Measurements from ENCODE around the gene HACL1.
A peak's percentile ranks its signal among the peaks of the same experiment; 100 is the strongest.
"Not testable (repeated sequence)": the region's sequence is repeated elsewhere in the genome, so short reads cannot be mapped to it uniquely, and the experiment has no call there.

Gene HACL1

DNA sequence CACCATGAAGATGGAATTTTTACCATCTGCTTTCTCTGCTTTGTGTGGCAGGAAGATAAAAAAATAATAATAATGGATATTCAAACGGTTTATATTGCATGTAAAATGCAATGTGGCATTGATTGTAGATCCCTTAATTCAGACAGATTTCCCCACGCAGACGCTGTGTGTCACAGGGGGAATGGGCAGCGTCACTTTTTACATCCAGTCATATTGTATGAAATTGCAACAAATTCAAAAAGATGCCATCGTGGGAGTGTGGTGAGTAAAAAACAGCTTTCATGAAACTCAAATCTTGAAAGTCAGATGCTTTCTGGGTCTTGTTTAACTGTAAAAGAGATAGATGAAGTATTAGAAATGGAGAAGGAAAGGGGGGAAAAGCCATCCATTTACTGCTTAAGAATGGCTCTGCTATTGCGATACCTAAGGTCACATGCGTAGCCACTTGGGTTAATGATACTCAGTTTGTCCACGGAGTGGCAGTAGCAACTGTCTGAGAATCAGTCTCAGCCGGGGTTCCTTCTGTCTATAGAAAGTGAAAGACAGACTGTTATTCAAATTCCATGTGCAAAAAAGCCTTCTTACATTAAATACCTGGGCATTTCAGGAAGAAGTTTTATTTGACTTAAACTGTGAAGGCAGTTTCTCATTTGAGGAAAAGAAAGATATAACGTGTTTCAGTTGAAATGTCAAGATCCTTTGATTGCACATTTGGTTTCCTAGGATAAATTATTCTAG lies 28.7 kb upstream of the HACL1 start:
- peak; percentile 25 for DNase-seq (ENCODE audit: low read depth)

DNA sequence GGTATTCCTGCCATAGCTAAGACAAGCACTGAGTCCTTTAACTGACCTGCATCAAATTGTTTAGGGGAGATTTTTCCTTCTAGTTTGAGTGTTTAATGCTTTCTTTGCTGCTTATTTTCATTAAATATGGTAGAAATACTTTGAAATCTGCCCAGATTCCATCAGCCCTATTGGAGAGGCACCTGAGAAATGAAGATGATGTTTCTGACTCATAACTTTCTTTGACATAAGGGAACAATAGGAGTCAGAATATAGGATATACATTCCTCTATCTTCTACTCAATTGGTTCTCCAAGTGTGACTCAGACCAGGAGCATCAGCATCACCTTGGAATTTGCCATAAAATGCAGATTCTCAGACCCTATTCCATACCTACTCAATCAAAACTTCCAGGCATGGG lies 27.6 kb upstream of the HACL1 start:
- no peak for DNase-seq (ENCODE audit: low read depth)

DNA sequence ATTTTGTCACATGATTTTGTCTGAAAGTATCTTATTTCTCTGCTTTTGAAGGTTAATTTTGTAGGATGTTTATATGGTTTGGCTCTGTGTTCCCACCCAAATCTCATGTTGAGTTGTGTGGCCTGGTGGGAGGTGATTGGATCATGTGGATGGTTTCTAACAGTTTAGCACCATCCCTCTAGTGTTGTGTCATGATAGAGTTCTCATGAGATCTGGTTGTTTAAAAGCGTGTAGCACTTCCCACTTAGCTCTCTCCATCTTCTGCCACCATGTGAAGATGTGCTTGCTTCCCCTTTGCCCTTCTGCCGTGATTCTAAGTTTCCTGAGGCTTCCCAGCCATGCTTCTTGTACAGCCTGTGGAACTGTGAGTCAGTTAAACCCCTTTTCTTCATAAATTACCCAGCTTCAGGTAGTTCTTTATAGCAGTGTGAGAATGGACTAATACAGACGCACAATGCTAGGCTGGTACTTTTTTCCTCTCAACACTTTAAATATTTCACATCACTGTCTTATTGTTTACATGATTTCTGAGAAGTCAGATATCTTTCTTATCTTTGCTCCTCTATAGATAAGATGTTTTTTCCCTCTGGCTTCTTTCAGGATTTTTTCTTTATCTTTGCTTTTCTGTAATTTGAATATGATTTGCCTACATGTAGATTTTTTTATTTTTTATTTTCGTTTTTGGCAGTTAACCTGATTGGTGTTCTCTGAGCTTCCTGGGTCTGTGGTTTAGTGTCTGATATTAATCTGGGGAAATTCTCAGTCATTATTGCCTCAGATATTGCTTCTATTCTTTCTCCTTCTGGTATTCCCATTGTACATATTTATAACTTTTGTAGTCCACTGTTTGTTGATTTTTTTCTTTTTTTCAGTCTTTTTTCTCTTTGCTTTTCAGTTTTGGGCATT lies 22.4 kb upstream of the HACL1 start:
- DNase-seq (ENCODE audit: low read depth), result no peak

DNA sequence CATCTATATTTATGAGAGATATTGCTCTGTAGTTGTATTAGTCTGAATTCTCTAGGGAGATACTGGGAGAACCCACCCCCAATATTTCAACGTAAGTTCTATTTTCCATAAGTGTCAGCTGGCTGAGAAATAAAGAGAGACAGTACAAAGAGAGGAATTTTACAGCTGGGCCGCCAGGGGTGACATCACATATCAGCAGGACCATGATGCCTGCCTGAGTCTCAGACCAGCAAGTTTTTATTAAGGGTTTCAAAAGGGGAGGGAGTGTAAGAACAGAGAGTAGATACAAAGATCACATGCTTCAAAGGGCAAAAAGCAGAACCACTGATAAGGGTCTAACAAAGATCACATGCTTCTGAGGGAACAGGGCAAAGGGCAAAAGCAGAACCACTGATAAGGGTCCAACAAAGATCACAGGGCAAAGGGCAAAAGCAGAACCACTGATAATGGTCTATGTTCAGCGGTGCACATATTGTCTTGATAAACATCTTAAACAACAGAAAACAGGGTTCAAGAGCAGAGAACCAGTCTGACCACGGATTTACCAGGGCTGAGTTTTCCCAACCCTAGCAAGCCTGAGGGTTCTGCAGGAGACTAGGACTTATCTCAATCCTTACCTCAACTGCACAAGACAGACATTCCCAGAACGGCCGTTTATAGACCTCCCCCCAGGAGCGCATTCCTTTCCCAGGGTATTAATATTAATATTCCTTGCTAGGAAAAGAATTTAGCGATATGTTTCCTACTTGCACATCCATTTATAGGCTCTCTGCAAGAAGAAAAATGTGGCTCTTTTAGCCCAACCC lies 18.5 kb upstream of the HACL1 start:
- DNase-seq (ENCODE audit: low read depth), result not testable (repeated sequence)

DNA sequence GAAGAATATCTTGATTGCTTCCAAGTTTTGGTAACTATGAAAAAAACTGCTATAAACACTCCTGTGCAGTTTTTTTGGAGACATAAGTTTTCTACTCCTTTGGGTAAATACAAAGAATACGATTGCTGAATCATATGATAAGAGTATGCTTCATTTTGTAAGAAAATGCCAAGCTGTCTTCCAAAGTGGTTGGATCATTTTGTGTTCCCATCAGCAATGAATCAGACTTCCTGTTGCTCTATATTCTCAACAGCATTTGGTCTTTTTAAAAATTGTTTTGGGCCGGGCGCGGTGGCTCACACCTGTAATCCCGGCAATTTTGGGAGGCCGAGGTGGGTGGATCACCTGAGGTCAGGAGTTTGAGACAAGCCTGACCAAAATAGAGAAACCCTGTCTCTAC lies 14.7 kb upstream of the HACL1 start:
- DNase-seq (ENCODE audit: low read depth), result no peak

DNA sequence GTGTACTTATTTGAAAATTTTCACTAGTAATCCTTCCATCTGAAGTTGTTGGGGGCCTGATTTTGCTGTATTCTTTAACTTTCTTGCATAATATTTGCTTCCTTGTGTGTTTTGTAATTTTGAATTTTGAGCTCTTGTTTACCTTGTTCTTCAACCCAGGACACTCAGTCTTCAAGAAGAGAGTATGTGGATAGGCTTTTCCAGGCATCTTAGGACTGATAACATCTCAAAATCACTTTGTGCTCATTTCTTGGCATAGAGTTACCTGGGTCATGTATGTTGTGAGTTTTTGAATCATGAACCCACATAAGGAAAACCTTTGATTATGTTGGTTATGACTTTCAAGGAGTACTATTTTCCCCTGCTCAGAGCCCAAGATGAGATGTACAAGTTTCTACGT lies 13.6 kb upstream of the HACL1 start:
- no peak for DNase-seq (ENCODE audit: low read depth)

DNA sequence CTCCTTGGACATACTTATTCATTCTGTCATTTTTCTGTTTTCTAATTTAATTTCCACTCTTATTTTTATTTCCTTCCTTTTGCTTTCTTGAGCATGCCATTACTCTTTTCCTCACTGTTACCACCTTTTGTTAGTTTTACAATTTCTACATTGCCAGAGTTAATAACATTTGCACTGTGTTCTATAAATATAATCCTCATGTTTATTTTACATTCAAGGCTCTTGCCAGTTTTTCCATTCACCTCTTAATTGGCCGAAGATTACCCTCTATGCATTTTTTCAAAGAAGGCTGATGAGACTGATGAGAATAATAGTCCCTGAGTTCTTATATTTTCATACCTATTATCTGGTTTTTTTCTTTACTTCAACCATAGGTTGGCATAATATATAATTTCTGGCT lies 10.6 kb upstream of the HACL1 start:
- DNase-seq (ENCODE audit: low read depth), result no peak

DNA sequence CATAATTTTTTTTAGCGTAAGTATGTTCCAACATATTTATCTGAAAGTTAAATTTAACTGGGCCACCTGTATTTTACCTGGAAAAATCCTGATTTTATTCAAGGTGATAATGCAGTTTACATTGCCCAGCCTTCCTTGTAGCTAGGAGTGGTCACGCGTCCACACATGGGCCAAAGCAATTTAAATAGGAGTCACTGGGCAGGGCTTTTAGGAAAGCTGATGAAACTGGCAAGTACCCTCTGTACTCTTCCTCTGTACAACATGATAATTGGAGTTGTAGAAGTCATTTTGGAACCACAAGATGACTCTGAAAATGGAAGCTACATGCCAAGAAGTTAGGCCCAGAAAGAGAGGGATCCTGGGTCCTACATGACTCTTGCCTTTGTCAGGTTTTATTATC lies 9.6 kb upstream of the HACL1 start:
- DNase-seq (ENCODE audit: low read depth), result no peak

DNA sequence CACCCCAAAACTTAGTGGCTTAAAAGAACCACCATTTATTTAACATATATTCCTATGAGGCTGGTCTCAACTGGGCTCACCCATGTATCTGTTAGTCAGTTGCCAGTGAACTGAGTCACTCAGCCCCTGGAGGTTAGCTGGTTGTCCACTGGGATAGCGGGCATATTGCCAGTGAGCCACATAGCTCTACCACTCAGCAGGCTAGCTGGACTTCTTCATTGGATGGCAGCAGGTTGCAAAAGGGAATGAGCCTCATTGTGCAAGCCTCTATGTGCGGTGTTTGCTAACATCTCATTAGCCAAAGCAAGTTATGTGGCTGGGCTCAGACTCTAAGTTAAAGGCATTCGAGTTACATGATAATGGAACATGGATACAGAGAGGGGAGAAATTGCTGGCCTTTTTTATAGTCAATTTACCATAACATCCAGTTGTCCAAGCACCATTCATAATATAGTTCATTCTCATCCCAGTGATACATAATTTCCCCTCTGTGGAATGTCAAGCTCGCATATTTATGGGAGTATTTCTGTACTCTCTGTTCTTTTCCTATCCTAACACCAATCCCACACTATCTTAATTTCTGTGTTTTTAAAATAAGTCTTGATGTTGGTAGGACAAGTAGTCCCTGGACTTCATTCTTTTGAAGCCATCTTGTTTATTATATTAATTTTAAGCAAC lies 8.9 kb upstream of the HACL1 start:
- DNase-seq (ENCODE audit: low read depth), result no peak

DNA sequence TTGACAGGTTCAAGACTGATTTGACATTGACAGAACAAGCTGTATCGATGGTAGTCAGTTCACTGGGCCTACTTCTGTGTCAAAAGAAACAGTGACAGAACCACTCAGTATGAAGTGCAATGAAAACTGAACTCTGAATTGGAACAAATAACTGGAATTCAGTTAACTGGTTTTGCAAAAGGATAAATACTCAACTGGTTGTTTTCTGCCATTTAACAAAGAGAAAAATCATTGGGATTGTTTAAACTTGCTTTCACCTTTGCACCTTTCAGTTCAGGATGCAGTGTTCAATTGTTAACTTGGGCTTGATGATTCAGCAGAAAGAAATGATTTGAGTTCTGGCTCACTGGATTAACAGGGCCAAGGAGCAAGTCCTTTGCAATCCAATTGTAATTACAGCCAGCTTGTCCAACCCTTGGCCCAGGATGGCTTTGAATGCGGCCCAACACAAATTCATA lies 5.1 kb upstream of the HACL1 start:
- no peak for DNase-seq (ENCODE audit: low read depth)

DNA sequence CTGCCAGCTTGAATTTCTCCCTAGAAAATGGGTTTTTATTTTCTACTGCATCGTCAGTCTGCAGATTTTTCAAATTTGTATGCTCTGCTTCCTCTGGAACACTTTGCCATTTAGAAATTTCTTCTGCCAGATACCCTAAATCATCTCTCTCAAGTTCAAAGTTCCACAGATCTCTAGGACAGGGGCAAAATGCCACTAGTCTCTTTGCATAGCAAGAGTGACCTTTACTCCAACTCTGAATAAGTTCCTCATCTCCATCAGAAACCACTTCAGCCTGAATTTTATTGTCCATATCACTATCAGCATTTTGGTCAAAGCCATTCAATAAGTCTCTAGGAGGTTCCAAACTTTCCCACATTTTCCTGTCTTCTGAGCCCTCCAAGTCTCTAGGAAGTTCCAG lies 3.2 kb upstream of the HACL1 start:
- DNase-seq (ENCODE audit: low read depth), result not testable (repeated sequence)

DNA sequence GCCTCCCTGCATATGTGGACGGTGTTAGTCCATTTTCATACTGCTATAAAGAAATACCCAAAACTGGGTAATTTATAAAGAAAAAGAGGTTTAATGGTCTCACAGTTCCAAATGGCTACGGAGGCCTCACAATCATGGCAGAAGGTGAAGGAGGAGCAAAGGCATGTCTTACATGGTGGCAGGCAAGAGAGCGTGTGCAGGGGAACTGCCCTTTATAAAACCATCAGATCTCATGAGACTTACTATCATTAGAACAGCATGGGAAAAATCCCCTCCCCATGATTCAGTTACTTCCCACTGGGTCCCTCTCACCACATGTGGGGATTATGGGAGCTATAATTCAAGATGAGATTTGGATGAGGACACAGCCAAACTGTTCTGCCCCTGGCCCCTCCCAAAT lies 1.4 kb upstream of the HACL1 start:
- not testable (repeated sequence) for DNase-seq (ENCODE audit: low read depth)

DNA sequence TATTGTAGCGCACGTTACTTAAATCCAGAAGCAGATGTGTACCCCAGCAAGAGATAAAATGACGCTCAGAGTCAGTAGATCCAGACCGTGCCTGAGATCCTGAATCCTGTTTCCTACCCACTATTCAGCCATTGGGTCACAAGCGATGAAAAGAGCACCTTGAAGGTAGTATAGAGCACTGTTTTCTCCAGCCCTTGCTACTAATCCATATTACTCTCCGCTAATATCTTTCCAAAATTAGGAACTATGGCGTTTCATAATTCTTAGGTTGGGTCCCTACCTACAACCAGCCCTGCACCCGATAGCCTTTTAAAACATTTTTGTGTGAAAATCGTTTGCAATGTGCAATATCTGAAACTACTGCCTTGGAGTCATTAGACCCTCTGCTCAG lies 772 bp upstream of the HACL1 start:
- no peak for DNase-seq (ENCODE audit: low read depth)

DNA sequence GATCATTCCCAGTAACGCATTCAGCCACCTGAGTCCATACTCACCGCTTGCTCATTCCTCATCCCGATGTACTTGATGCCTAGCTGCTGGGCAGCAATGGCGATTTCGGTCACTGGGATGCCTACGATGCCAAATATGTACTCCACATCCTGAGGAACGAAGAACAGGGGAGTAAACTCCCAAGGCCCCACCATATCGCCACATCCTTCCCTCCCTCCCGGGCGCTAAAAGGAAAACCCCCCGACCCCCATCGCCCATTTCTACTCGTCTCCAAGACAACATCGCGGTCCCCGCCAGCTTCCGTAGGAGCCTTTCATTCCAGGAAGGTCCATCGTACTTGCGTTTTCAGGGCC lies 347 bp downstream of the HACL1 start:
- no peak for DNase-seq (ENCODE audit: low read depth)

DNA sequence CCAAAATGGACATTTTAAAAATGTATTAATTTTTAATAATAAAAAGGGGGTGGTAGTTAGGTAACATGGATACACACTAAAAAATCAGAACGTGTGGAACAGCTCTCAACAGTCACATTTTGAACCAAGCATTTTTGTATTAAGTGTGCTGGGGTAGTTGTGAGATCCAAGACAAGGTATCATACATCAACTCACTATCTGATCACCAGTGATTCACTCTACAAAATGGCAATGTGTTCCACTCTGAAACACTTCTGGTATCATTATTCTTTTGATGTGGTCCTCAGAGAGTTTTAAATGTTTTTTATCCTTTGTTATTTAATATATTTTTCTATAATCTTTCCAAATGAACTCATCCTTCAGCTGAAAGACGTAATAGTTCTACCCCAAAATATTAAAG lies 5.4 kb downstream of the HACL1 start:
- no peak for DNase-seq (ENCODE audit: low read depth)

DNA sequence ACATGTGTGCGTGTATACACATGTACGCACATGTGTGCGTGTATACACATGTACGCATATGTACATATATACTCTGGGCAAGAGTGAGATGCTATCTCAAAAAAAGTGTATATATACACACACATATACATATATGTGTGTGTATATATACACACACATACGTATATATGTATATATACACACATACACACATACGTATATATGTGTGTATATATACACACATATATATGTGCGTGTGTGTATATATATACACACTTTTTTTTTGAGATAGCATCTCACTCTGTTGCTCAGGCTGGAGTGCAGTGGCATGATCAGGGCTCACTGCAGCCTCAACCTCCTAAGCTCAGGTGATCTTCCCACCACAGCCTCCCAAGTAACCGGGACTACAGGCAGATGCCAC lies 8.4 kb downstream of the HACL1 start:
- no peak for DNase-seq (ENCODE audit: low read depth)

DNA sequence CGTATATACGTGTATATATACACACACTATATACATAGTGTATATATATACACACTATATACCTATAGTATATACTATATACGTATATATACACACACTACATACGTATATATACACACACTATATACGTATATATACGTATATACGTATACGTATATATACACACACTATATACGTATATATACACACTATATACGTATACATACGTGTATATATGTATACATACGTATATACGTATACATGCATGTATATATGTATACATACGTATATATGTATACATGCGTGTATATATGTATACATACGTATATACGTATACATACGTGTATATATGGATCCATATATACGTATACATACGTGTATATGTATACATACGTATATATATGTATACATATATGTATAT lies 9.4 kb downstream of the HACL1 start:
- DNase-seq (ENCODE audit: low read depth), result no peak

DNA sequence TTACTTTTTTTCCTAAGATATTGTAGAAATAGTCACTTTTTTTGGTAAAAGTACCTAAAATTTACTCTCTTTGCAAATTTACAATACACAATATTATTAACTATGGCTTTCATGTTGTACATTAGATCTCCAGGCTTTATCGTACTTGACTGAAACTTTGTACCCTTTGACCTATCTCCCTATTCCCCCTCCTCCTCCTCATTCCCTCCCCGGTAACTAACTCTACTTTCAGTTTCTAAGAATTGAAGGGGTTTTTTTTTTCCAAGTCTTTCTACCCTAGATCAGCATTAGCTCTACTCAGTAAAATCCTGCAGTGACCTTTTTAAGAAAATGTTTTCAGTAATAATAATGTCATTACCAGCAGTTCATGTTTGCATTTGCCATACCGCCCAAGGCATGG lies 10.1 kb downstream of the HACL1 start:
- no peak for DNase-seq (ENCODE audit: low read depth)

DNA sequence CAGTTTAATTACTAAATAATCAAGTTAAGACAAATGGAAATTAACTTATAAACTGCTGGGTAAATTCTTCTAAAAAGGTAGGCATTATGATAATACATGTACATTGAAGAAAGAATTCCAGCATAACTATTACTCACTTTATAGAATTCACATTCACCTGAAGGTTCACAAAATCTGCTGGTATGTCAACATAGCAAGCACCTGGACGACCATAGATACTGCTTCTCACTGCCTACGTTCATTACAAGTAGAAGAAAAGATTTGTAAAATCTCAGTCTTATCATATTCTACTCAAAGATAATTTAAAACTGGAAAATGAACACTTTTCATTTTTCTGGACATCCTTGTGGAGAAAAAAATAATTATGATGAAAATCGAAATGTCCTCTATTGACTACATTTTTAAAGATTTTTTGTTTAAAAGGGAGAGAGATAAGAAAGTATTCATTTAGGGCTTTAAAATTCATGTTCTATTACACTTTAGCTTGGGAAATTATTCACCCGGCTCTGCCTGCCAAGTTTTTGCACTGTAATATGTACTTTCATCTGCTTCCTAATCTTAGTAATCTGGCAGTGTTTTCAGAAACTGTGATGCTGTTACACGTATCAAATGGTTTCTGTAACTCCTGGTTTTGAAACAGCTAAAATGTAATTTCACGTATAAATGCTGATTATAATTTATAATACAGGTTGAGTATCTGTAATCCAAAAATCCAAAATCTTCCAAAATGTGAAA lies 16.1 kb downstream of the HACL1 start:
- no peak for DNase-seq (ENCODE audit: low read depth)

DNA sequence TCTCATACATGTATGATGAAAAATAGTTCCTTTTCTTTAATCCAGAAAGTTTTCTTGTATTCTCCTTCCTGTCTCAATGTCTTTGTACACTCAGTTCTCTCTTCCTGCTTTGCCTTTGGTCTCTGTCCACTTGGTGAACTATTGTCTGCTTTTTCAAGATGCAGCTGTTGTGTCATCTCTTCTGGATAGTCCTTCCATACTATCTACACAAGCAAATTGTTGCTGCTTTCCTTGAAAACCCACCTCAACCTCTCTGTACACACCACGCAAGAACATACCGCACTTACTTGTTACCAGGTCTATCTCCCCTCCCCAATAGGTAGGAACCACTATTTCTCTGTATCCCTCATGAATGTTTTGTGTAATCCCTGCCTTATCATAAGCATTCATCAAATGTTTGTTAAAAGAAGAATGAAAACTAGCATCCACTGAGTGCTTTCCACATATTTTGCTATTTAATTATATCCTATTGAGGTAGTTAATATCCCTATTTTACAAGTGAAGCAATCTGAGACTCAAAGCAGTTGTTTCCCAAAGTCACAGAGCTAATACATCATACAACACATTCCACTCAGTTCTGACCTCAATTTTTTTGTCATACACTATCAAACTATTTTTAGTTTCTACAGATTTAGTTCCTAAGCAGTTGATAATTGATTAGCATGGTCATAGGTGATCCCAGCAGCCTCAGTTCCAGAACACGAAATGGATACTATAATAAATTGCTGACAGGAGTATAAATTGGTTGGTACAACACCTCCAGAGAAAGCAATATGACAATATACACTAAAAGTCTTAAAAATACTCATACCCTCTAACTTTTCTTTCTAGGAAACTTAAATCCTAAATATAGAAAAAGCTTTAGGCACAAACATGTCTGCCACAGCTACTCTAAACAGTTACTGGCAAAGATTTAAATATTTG lies 19.6 kb downstream of the HACL1 start:
- no peak for DNase-seq (ENCODE audit: low read depth)

All from stimulated activated CD8-positive, alpha-beta memory T cell treated with anti-CD3 and anti-CD28 coated beads, Interleukin-12 subunit alpha, Interleukin-12 subunit beta, amount 100 ng/mL, for 4 hours (primary cell).